DMS114 treated with DMSO at 0.1 percent for 48 hours (cell line): ENCODE measurements around the gene RASGEF1C.

Source experiments
- DNase-seq: peaks from one replicate; lab custom pipeline; 2025; ENCODE audit not compliant: unreplicated experiment; lab: John Stamatoyannopoulos, UW

RASGEF1C gene

GRCh38 chr5:180120237-180121101, 88.5 kb downstream of the RASGEF1C start:
- DNase-seq, result no peak

DNA sequence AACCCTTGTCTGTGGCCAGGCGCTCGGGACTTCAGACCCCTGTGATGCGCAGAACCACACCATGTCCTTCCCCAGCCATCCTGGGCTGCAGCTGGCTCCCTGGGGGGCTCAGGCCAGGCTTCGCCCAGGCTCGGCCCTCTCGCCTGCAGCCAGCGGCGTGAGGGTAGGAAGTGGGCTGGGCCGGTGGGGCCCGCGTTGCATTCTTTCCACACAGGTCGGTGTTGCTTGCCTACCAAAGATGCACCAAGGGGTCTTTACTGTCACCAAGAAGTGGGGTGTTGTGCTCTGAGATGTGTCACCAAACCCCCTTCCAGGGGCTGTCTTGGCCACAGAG, 89.1 kb downstream of the RASGEF1C start:
- no peak for DNase-seq

GRCh38 chr5:180119031-180119902, 89.7 kb downstream of the RASGEF1C start:
- no peak for DNase-seq

DNA sequence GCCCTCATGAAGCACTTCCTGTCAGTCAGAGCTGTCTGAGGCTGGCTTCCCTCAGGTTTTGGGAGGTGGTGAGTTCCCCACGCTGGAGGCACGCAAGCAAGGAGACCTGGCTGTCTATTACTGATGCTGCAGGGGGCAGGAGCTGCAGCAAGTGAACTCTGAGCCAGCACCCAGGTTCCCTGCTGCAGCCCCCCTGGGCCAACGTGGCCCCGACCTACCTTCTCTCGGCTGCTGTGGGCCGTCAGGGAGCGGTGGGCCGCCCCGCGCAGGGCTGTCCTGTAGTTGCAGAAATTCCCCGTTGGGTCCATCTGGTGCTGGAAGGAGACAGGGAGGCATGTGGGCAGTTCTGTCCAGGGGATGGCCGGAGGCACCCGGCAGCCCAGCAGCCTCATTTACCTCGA, 90.6 kb downstream of the RASGEF1C start:
- DNase-seq, result no peak

DNA sequence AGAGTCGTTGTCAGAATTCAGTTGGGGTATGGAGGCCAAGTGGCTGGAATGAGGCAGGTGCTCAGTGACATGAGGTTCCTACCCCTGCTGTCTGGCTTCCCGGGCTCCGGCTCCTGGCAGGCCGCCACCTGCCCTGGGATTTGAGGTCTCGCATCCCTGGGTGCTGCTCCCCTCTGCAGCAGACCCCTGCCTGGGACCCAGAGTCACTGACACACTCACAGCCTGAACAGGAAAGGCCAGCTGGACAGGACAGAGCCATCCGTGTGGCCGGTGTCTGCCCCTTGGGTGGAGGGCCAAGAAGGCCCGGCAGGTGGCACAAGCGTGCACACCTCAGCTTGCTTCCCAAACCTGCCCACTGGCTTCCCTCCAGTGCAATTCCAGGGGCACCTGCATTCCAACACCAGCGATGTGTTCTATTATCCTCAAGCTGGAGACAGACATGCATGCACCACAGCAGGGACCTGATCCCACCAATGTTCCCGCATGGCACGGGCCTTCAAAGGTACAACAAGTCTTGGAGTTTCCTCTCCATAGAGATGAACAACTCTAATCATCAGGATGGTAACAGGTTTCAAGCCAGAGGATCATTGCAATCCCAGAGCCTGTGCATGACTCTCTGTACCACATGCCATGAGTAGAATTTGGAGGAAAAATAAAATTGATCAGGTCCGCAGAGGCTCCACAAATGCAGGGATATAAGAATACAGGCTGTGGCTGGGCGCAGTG, 91.8 kb downstream of the RASGEF1C start:
- DNase-seq, result no peak

GRCh38 chr5:180116077-180116999, 92.7 kb downstream of the RASGEF1C start:
- no peak for DNase-seq

- DNase-seq, result no peak
Measured at GRCh38 chr5:180115326-180116076, 93.5 kb downstream of the RASGEF1C start.

DNA sequence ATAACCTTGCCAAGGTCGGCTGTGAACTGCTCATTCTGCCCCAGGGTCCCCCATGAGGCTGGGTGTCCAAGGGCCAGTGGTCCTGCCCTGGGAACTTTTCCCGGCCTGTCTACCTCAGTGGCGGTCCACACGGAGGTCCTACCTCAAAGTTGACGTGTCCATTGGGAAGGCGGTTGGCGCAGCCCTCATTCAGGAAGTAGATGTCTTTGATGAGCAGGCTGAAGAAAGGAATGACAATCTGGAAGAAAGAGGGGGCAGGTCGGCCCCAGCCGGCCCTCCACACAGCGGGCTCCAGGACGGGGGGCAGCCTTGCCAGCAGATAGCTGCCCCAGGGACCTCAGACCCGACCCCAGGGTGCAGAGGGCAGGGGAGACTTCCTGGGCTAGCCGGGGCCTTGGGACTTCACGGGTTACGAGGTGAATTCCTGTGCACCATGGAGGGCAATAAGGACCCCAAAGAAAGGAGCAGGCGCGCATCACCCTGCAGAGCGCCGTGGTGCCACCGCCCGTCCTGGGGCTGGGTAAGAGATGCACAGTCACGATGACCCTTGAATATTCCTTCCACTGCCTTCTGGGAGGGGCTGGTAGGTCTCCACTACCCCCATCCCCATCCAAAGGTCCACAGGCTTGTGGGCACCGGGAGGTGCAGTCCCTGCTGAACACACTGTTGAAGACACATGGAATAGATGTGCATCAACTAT, 94.6 kb downstream of the RASGEF1C start:
- DNase-seq, result no peak

GRCh38 chr5:180113660-180114303, 95.2 kb downstream of the RASGEF1C start:
- DNase-seq, result no peak

DNA sequence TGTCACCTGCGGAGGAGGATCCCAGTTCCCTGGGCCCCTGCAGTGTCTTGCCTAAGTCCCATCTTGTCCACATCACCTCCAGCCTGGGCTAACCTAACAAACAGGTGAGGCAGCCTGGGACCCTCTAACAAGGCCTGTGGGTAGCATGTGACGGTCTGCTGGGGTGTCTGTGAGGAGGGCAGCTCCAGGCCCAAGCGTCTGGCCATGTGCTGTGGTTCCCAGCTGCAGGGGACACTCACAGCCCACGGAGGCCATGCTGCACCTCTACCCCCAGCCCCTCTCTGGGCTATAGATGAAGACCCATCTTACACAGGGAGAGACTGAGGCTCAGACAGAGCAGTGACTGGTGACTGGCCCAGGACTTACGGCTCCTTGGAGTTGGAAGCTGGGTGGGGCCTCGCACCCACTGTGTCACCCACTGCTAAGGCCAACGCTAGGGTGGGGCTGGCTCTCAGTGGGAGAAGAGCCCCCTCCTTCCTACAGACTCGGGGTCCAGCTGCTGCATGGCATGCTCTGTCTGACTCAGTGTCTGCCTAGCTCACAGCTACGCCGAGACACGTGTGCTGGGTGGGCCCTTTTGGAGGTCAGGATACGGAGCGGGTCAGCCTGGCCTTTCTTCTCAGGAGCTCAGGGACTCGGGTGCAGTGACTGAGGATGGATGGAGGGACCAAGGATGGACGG, 96.7 kb downstream of the RASGEF1C start:
- no peak for DNase-seq

DNA sequence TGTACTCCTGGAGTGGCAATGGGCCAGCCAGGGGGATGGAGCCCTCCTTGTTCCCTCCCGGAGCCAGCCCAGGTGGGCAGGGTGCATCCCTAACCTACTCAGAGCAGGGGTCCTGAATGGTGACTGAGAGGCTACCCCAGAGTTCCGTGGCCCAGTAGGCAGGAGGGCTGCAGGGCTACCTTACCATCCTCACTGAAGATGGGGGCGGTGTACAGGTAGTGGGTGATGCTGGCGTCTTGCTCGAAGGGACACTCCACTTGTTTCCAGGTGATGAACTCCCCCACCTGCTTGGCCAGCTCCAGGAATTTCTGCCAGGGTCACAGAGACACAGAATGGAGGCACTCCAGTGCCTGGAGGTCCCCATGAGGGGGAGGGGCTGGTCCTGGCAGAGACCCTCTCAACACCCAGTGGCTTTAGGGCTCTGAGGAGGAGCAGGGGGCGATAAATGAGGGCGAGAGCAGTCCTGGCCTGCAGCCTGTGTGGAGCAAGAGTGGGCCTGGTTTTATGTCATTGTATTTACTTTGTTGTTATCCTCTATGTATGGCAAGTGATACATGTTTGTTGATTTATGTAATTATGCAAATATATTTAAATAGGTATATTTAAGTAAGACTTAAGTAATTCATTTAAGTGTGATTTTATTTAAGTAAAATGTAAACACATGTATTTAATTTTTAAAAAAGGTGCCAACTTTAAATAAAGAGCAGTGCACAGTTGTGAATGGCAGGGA, 97.6 kb downstream of the RASGEF1C start:
- no peak for DNase-seq

GRCh38 chr5:180109920-180110319, 99.1 kb downstream of the RASGEF1C start:
- no peak for DNase-seq

DNA sequence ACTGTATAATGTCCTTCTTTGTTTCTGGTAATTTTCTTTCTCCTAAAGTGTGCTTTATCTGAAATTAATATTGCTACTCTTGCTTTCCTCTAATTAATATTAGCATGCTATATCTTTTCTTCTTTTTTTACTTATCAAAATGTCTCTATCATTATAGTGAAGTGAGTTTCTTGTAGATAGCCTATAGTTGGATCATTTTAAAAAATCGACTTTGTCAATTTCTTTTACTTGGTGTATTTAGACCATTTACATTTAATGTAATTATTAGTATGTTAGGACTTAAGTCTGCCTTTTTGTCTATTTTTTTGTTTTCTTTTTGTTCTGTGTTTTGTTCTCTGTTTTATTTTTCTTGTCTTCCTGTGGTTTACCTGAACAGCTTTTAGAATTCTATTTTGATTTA, 102.0 kb downstream of the RASGEF1C start:
- DNase-seq, result no peak

GRCh38 chr5:180105827-180106312, 103.1 kb downstream of the RASGEF1C start:
- DNase-seq, result no peak

DNA sequence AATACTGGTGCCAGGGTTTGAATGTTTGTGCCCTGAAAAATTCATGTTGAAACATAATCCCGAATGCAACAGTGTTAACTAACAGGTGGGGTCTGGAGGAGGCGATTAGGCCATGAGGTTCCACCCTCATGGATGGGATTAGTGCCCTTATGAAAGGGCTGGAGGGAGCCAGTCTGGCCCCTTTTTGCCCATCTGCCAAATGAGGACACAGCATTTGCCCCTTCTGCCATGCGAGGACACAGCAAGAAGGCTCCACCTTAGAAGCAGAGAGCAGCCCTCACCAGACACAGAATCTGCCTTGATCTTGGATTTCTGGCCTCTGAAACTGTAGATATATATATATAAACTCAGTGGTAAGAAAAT, 104.9 kb downstream of the RASGEF1C start:
- no peak for DNase-seq

- DNase-seq, result no peak
Measured at GRCh38 chr5:180103487-180104167, 105.4 kb downstream of the RASGEF1C start.

DNA sequence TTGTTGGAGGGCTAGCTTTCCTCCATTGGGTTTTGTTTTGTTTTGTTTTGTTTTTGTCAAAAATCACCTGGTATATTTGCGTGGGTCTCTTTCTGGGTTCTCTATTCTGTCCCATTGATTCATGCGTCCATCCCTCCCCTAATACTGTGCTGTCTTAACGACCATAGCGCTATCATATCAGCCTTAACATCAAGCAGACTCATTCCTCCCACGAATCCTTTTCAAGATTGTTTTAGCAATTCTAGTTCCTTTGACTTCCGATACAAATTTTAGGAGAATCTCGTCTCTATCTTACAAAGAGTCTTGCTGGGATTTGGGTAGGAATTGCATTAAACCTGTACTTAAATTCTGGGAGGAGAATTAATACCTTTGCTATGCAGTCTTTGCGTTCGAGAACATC, 106.4 kb downstream of the RASGEF1C start:
- no peak for DNase-seq
